GM06990 (cell line): ENCODE results near the gene C19orf18.

Experiments
- DNase-seq: peaks from one replicate; pipeline ENCODE4 v3.0.0-alpha.2; 2011; ENCODE audit not compliant: insufficient read length; ENCODE audit errors: extremely low read depth
- H3K27me3 ChIP-seq: replicated peaks from 2 replicates; pipeline ENCODE4 v1.6.0; 2011; ENCODE audit warnings: low read length; ENCODE audit not compliant: control insufficient read depth, insufficient read depth
- H3K36me3 ChIP-seq: 2 replicates; pipeline ENCODE4 v1.5.1; 2011; ENCODE audit warnings: low read length; ENCODE audit not compliant: control insufficient read depth, insufficient read depth
- H3K4me3 ChIP-seq: replicated peaks from 2 replicates; pipeline ENCODE4 v1.5.1; 2011; ENCODE audit warnings: low read depth, mild to moderate bottlenecking, control low read depth, low read length
- CTCF ChIP-seq: IDR thresholded peaks from 2 replicates; pipeline ENCODE4 v1.5.1; 2011; ENCODE audit warnings: low read length, control low read depth, mild to moderate bottlenecking, inconsistent platforms; ENCODE audit not compliant: insufficient read depth, poor library complexity, severe bottlenecking

C19orf18 gene

GRCh38 chr19:57974434-57974833, at the start of gene C19orf18:
Gene C19orf18, minus strand, starts transcription at chr19:57974534. Its CDS starts 102 bp downstream, at chr19:57974432.
- Histone ChIP-seq H3K36me3 (no peaks in the 10 kb centered on the region), H3K4me3 (no peak within 1 kb of the TSS), H3K27me3 (no peaks in the 10 kb centered on the region)
- TF ChIP-seq CTCF, result no peak
- no peak for DNase-seq

GRCh38 chr19:58022283-58022660, 47.9 kb upstream of the C19orf18 start:
- Histone ChIP-seq H3K36me3 (no peaks in the 10 kb centered on the region), H3K27me3 (no peaks in the 10 kb centered on the region), H3K4me3 (no peak overlapping the region)
- TF ChIP-seq CTCF, result no peak
- no peak for DNase-seq

- DNase-seq, result no peak
- TF ChIP-seq CTCF, result no peak
- H3K36me3 ChIP-seq, result no peaks in the 10 kb centered on the region
These were observed 47.4 kb upstream of the C19orf18 start for GRCh38 chr19:58021541-58022282.

GRCh38 chr19:58020129-58020528, 45.8 kb upstream of the C19orf18 start:
- Histone ChIP-seq H3K4me3 (no peak overlapping the region), H3K27me3 (no peaks in the 10 kb centered on the region), H3K36me3 (no peaks in the 10 kb centered on the region)
- TF ChIP-seq CTCF, result no peak
- DNase-seq, result no peak

More at GRCh38 chr19:58021541-58022282, 47.4 kb upstream of the C19orf18 start:
- H3K27me3 ChIP-seq, result no peaks in the 10 kb centered on the region
- H3K4me3 ChIP-seq, result no peak overlapping the region

GRCh38 chr19:58014141-58014540, 39.8 kb upstream of the C19orf18 start:
- no peak for DNase-seq

More at GRCh38 chr19:58014141-58014540, 39.8 kb upstream of the C19orf18 start:
- Histone ChIP-seq H3K27me3 (no peaks in the 10 kb centered on the region), H3K36me3 (no peaks in the 10 kb centered on the region), H3K4me3 (no peak overlapping the region)
- no peak for TF ChIP-seq CTCF
